DOHH2 (cell line): ENCODE data around the gene WSCD2.

Experiments used
- H3F3A ChIP-seq: fragments of 200-600 bp; sonication (generic), shearing (Covaris generic); 2 replicates; pipeline ENCODE4 v1.6.0; 2016; ENCODE audit warnings: antibody characterized with exemption, mild to moderate bottlenecking; ENCODE audit not compliant: control insufficient read depth, insufficient read depth
- H3K27ac ChIP-seq: fragments of 200-600 bp; sonication (generic); 2 replicates; pipeline ENCODE4 v1.5.1; 2014; ENCODE audit warnings: low read depth, mild to moderate bottlenecking, low read length, moderate library complexity
- H3K27me3 ChIP-seq: fragments of 200-600 bp; sonication (generic); 2 replicates; pipeline ENCODE4 v1.6.1; 2014; ENCODE audit warnings: mild to moderate bottlenecking, low read length, mixed read lengths; ENCODE audit not compliant: control insufficient read depth
- H3K36me3 ChIP-seq: fragments of 200-600 bp; sonication (generic); 2 replicates; pipeline ENCODE4 v1.6.1; 2014; ENCODE audit warnings: mild to moderate bottlenecking, low read length, moderate library complexity, mixed read lengths; ENCODE audit not compliant: control insufficient read depth
- H3K4me1 ChIP-seq: fragments of 200-600 bp; sonication (generic); 2 replicates; pipeline ENCODE4 v1.6.1; 2014; ENCODE audit warnings: mild to moderate bottlenecking, low read length, mixed read lengths; ENCODE audit not compliant: control insufficient read depth
- H3K4me2 ChIP-seq: fragments of 200-600 bp; sonication (generic); 2 replicates; pipeline ENCODE4 v1.6.0; 2014; ENCODE audit warnings: mild to moderate bottlenecking, low read length, moderate library complexity
- H3K4me3 ChIP-seq: fragments of 200-600 bp; sonication (generic); 2 replicates; pipeline ENCODE4 v1.5.1; 2014; ENCODE audit warnings: mild to moderate bottlenecking, low read length, mixed read lengths
- H3K79me2 ChIP-seq: fragments of 200-600 bp; sonication (generic); 2 replicates; pipeline ENCODE4 v1.6.1; 2014; ENCODE audit warnings: mild to moderate bottlenecking, low read length, mixed read lengths; ENCODE audit not compliant: control insufficient read depth
- H3K9me2 ChIP-seq: fragments of 200-600 bp; sonication (generic); replicated peaks from 2 replicates; pipeline ENCODE4 v1.6.1; 2014; ENCODE audit warnings: mild to moderate bottlenecking, low read length, mixed read lengths; ENCODE audit not compliant: control insufficient read depth
- H3K9me3 ChIP-seq: fragments of 200-600 bp; sonication (generic); 2 replicates; pipeline ENCODE4 v1.6.1; 2014; ENCODE audit warnings: antibody characterized with exemption, low read length, mixed read lengths; ENCODE audit not compliant: control insufficient read depth, insufficient read depth
- H4K20me1 ChIP-seq: fragments of 200-600 bp; sonication (generic); 2 replicates; pipeline ENCODE4 v1.6.0; 2014; ENCODE audit warnings: low read depth, mild to moderate bottlenecking, antibody characterized with exemption, low read length, moderate library complexity; ENCODE audit not compliant: control insufficient read depth, insufficient read depth
- EZH2phosphoT487 ChIP-seq: fragments of 200-600 bp; sonication (generic); IDR thresholded peaks from 2 replicates; pipeline ENCODE4 v1.6.1; 2017; ENCODE audit warnings: borderline replicate concordance, mild to moderate bottlenecking, antibody characterized with exemption, low read length, moderate library complexity, mixed read lengths
- TF ChIP-seq, protein P1 (sequence below): fragments of 200-600 bp; sonication (generic); IDR thresholded peaks from one replicate; pipeline ENCODE4 v1.5.1; 2014; ENCODE audit warnings: antibody characterized with exemption, mild to moderate bottlenecking, low read depth, low read length; ENCODE audit not compliant: poor library complexity, severe bottlenecking

WSCD2 gene

DNA sequence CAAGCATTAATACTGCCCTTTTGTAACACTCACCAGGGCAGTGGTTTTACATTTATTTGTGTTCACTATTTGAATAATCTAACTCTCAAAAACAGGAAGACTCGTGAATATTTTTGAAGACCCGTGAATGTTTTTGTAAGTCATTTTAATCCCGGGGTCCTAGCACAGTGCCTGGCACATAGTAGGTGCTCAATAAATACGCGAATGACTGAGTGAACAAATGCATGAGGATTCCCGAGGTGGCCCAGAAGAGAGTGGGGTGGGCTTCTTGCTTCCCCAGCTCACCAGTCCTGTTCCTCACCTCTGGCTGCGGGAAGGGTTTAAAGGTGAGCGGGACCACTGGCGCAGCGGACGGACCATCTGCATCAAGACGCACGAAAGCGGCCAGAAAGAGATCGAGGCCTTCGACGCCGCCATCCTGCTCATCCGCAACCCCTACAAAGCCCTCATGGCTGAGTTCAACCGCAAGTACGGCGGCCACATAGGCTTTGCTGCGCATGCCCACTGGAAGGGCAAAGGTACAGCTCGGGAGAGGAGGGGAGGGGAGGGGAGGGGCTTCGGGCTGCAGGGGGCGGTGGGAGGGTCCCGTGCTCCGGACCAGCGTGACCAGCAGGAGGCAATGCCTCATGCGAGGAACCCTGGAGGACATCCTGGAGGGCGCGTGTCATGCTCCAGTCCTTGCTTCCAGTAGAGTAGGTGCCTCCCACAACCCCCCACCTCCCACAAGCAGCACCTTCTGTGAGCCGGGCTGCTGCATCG is 111.1 kb downstream of the WSCD2 start:
- TF ChIP-seq, protein P1, sequence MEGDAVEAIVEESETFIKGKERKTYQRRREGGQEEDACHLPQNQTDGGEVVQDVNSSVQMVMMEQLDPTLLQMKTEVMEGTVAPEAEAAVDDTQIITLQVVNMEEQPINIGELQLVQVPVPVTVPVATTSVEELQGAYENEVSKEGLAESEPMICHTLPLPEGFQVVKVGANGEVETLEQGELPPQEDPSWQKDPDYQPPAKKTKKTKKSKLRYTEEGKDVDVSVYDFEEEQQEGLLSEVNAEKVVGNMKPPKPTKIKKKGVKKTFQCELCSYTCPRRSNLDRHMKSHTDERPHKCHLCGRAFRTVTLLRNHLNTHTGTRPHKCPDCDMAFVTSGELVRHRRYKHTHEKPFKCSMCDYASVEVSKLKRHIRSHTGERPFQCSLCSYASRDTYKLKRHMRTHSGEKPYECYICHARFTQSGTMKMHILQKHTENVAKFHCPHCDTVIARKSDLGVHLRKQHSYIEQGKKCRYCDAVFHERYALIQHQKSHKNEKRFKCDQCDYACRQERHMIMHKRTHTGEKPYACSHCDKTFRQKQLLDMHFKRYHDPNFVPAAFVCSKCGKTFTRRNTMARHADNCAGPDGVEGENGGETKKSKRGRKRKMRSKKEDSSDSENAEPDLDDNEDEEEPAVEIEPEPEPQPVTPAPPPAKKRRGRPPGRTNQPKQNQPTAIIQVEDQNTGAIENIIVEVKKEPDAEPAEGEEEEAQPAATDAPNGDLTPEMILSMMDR, result no peak
- TF ChIP-seq EZH2phosphoT487, result no peak
- no peak overlapping the region for H3K4me3 ChIP-seq
- no peaks in the 10 kb centered on the region for H3F3A ChIP-seq
- no peaks in the 10 kb centered on the region for H3K9me2 ChIP-seq
- H3K27ac ChIP-seq, result no peak overlapping the region
- no peaks in the 10 kb centered on the region for H4K20me1 ChIP-seq
- H3K27me3 ChIP-seq, result peaks cover 13% of the 10 kb centered on the region
- H3K36me3 ChIP-seq, result no peaks in the 10 kb centered on the region
- H3K79me2 ChIP-seq, result no peaks in the 10 kb centered on the region
- no peaks in the 10 kb centered on the region for H3K4me1 ChIP-seq
- no peaks in the 10 kb centered on the region for H3K9me3 ChIP-seq
- no peak overlapping the region for H3K4me2 ChIP-seq

DNA sequence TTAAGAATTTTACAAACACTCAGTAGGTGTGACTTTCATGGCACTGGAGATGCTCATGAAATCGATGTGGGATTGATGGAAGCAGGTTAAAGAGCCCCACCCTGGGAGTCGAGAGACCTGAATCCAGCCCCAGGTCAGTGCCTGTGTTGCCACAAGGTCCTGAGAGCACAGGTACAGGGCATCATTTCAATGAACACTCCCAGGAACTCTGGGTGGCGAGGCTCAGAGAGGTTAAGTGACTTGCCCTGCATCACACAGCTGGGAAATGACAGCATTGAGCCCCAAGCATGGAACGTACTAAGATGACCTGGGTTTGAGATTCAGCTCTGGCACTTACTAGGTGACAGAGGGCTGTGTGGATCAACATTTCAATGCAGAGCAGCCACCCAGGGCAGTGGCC is 111.8 kb downstream of the WSCD2 start:
- H3F3A ChIP-seq, result no peaks in the 10 kb centered on the region
- H3K79me2 ChIP-seq, result no peaks in the 10 kb centered on the region
- H3K9me3 ChIP-seq, result no peaks in the 10 kb centered on the region
- no peak overlapping the region for H3K4me3 ChIP-seq
- H3K4me2 ChIP-seq, result no peak overlapping the region
- H4K20me1 ChIP-seq, result no peaks in the 10 kb centered on the region
- no peaks in the 10 kb centered on the region for H3K9me2 ChIP-seq
- TF ChIP-seq EZH2phosphoT487, result no peak
- TF ChIP-seq, protein P1, result no peak
- peaks cover 10% of the 10 kb centered on the region for H3K27me3 ChIP-seq
- no peak overlapping the region for H3K27ac ChIP-seq
- H3K36me3 ChIP-seq, result no peaks in the 10 kb centered on the region
- no peaks in the 10 kb centered on the region for H3K4me1 ChIP-seq

DNA sequence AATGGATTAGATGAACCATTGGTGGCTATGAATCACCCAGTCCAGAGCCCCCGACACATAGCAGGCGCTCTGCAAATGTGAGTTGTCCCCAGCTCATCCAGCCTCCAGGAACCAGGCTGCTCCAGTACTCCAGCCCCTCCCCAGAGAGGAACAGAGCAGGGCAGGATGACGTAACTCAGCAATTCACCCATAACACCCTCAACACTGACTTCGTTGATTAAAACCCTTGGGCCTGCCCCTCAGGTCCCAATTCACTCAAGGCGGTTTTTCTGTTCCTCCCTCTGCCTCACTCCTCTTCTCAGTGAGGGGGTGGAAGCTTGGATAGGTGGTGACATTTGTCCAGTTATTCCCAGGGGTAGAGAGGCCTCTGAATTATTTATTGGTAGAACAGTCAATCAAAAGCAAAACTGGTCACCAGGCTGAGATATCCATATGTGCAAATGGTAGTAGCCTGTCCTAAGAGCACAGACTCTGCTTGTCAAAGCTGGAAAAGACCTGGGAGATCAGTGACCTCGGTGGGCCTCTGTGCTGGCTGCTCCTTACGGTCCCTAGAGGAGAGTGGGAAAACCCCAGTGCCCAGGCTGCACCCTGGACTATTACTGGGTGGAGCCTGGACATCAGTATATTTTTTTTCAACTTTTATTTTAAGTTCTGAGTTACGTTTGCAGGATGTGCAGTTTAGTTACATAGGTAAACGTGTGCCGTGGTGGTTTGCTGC is 113.1 kb downstream of the WSCD2 start:
- no peaks in the 10 kb centered on the region for H3K9me3 ChIP-seq
- H3K36me3 ChIP-seq, result no peaks in the 10 kb centered on the region
- H3K4me2 ChIP-seq, result no peak overlapping the region
- H3K27me3 ChIP-seq, result peaks cover 3% of the 10 kb centered on the region; the same call in 1 of the 2 replicates
- TF ChIP-seq, protein P1, result no peak
- TF ChIP-seq EZH2phosphoT487, result no peak
- H3K4me3 ChIP-seq, result no peak overlapping the region
- no peaks in the 10 kb centered on the region for H3K4me1 ChIP-seq
- H3K27ac ChIP-seq, result no peak overlapping the region
- H3K79me2 ChIP-seq, result no peaks in the 10 kb centered on the region
- H4K20me1 ChIP-seq, result no peaks in the 10 kb centered on the region
- no peaks in the 10 kb centered on the region for H3F3A ChIP-seq
- H3K9me2 ChIP-seq, result no peaks in the 10 kb centered on the region
